Naive B cell (primary cell): ENCODE data around the gene RPL41. TPM values are rescaled to one million over a fixed set of nuclear protein-coding genes. Genes with fewer than 3 reads are reported as not detected.
"Not testable (repeated sequence)": the region's sequence is repeated elsewhere in the genome, so short reads cannot be mapped to it uniquely, and the experiment has no call there.

Experiments
- ATAC-seq, 2 donors: fragments of 150-1000 bp; cut with Tn5 transposase; 2 replicates each; pipeline ENCODE4 v1.10.0; 2021; ENCODE audit warnings: low read depth in 2 of 2, mild to moderate bottlenecking in 2 of 2, moderate library complexity in 2 of 2
- DNase-seq: peaks from one replicate; pipeline ENCODE4 v3.0.0; 2022
- H3K27ac Mint-ChIP-seq, 6 donors: one replicate each; pipeline ENCODE4 v1.8.0; 2020 to 2022; ENCODE audit warnings: mild to moderate bottlenecking in 6 of 6, mixed read lengths in 6 of 6, moderate library complexity in 5 of 6, inconsistent platforms in 2 of 6
- H3K27me3 Mint-ChIP-seq, 3 donors: one replicate each; pipeline ENCODE4 v1.8.0; 2021 to 2022; ENCODE audit warnings: mixed read lengths in 3 of 3, mild to moderate bottlenecking in 1 of 3
- H3K36me3 Mint-ChIP-seq, 2 donors: one replicate each; pipeline ENCODE4 v1.8.0; 2020 to 2022; ENCODE audit warnings: mixed read lengths in 2 of 2, inconsistent platforms in 1 of 2, mild to moderate bottlenecking in 1 of 2
- H3K4me1 Mint-ChIP-seq, 3 donors: one replicate each; pipeline ENCODE4 v1.8.0; 2020 to 2022; ENCODE audit warnings: mixed read lengths in 3 of 3, inconsistent platforms in 1 of 3, mild to moderate bottlenecking in 1 of 3, moderate library complexity in 1 of 3
- H3K4me3 Mint-ChIP-seq, 8 donors: one replicate each; pipeline ENCODE4 v1.8.0; 2020 to 2022; ENCODE audit warnings: mild to moderate bottlenecking in 8 of 8, mixed read lengths in 8 of 8, moderate library complexity in 8 of 8, inconsistent platforms in 2 of 8
- H3K9me3 Mint-ChIP-seq, 7 donors: one replicate each; pipeline ENCODE4 v1.8.0; 2020 to 2022; ENCODE audit warnings: mixed read lengths in 7 of 7, mild to moderate bottlenecking in 5 of 7, inconsistent platforms in 2 of 7, moderate library complexity in 1 of 7
- polyA plus RNA-seq, 6 donors: library from polyadenylated mRNA; unstranded; fragments of 300-500 nt; fragmentation: Illumina TruSeq; gene quantifications; one replicate each; pipeline ENCODE4 v1.2.3, GENCODE V29; 2021; ENCODE audit warnings: low read depth in 6 of 6

The RPL41 gene
- polyA plus RNA-seq, 6 donors from 2014 or later: 5,503 to 9,903 (median 8,851) TPM

DNA sequence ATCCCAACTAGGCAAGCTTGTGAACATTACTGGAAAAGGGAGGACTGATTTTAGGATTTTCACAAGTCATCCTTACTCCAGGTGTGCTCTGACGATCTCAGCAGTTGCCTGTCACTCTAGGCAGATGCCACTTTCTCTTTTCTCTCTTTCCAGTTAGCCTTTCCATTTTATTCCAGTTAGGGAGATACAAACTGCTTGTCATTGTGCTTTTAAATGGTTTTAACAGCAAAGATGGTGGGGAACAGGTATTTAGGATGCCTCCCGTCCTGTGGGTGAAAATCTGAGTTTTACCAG, 10.9 kb upstream of the RPL41 start:
- ATAC-seq (no peak), DNase-seq (no peak)
- Mint-ChIP-seq H3K4me3 (peak overlapping the region; percentile 95 to 100 (median 99)), H3K4me1 (peaks cover 19 to 37% (median 36%) of the 10 kb centered on the region in 3 donors), H3K27ac (peak overlapping the region in 4 of 6 donors; percentile 35 to 97 (median 92)), H3K27me3 (no peaks in the 10 kb centered on the region), H3K36me3 (peaks cover under 1 to 4% of the 10 kb centered on the region in 2 donors), H3K9me3 (no peaks in the 10 kb centered on the region)

DNA sequence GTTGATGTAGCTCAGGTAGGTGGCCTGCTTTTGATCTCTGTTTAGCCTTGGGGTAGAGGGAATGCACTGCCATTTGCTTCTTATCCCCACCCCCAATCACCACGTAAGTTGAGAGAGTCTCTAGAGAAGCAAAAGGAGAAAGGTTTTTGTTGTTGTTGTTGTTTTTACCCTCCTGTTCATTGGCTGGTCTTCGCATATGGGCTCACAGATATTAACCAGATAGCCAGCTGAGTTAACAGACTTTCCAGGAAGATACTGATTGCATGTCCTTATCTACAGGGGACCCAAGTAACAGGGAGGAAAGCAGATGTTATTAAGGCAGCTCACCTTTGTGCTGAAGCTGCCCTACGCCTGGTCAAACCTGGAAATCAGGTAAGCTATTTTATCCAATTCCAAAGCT, 9.2 kb upstream of the RPL41 start:
- Mint-ChIP-seq H3K27me3 (no peaks in the 10 kb centered on the region), H3K4me3 (peak overlapping the region in 1 of 8 donors; percentile 95), H3K27ac (peak overlapping the region in 1 of 6 donors; percentile 84), H3K4me1 (peaks cover 19 to 37% (median 36%) of the 10 kb centered on the region in 3 donors), H3K36me3 (peaks cover 7 to 10% of the 10 kb centered on the region in 2 donors), H3K9me3 (no peaks in the 10 kb centered on the region)
- ATAC-seq (no peak), DNase-seq (no peak)

- ATAC-seq (no peak), DNase-seq (no peak)
- Mint-ChIP-seq H3K4me3 (peak overlapping the region in 1 of 8 donors; percentile 19), H3K9me3 (no peaks in the 10 kb centered on the region), H3K36me3 (peaks cover 7 to 19% of the 10 kb centered on the region in 2 donors), H3K4me1 (peaks cover 2 to 16% (median 12%) of the 10 kb centered on the region in 3 donors), H3K27ac (peak overlapping the region in 1 of 6 donors; percentile 29), H3K27me3 (no peaks in the 10 kb centered on the region)
Measured at GRCh38 chr12:56110571-56110970, 5.9 kb upstream of the RPL41 start.

DNA sequence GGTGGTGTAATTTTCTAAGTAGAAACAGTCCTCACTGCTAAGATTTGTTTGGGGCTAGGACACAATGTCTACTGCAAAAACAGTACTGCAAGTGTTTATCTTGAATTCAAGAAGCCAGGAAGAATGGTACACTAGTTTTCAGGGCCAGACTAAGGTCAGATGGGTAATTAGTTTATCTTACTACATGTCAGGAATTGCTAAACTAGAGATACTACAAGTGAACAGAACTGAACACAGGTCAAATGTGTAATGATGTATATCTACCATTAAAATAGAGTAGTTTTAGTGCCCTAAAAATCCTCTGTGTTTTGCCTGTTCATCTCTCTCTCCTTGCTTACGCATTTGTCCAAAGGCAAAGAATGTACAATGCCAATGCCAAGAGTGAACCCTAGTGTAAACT, 2.3 kb upstream of the RPL41 start:
- Mint-ChIP-seq H3K27me3 (no peaks in the 10 kb centered on the region), H3K4me1 (peaks cover 20 to 32% (median 21%) of the 10 kb centered on the region in 3 donors), H3K36me3 (peaks cover 15 to 34% of the 10 kb centered on the region in 2 donors), H3K27ac (peak overlapping the region in 2 of 6 donors; percentile 22 to 44), H3K9me3 (no peaks in the 10 kb centered on the region), H3K4me3 (peak overlapping the region in 3 of 8 donors; percentile 19 to 57 (median 26))
- no peak for DNase-seq
- no peak for ATAC-seq

- ATAC-seq (no peak), DNase-seq (no peak)
- Mint-ChIP-seq H3K4me3 (peak overlapping the region; percentile 89 to 99 (median 95)), H3K36me3 (peaks cover 15 to 32% of the 10 kb centered on the region in 2 donors), H3K27ac (peak overlapping the region; percentile 96 to 100 (median 99)), H3K9me3 (no peaks in the 10 kb centered on the region), H3K4me1 (peaks cover 26 to 40% (median 28%) of the 10 kb centered on the region in 3 donors), H3K27me3 (no peaks in the 10 kb centered on the region)
Measured at GRCh38 chr12:56115329-56115728, 1.1 kb upstream of the RPL41 start.

DNA sequence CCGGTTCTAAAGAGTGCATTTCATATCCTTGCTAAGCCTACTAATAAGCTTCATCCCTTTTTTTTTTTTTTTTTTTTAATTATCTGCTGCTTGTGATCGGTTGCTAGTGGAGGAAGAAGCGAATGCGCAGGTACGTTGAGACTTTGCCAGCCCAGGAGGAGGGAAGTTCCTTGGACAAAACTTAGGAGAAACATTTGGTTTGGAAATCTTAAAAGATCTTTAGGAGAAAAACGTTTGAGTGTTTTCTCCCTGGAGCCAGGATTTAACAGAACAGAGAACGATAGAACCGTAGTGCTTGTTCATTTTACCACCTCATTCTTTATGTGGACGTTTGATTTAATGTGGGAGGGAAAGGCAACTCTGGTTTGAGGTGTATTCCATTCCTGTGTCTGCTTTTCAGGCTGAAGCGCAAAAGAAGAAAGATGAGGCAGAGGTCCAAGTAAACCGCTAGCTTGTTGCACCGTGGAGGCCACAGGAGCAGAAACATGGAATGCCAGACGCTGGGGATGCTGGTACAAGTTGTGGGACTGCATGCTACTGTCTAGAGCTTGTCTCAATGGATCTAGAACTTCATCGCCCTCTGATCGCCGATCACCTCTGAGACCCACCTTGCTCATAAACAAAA, 761 bp downstream of the RPL41 start:
- H3K27ac Mint-ChIP-seq: peak overlapping the region; percentile 96 to 100 (median 99)
- H3K9me3 Mint-ChIP-seq, DNase-seq, H3K27me3 Mint-ChIP-seq, ATAC-seq: not testable (repeated sequence)
- H3K36me3 Mint-ChIP-seq: peaks cover 9 to 24% of the 10 kb centered on the region in 2 donors
- peaks cover 32 to 43% (median 39%) of the 10 kb centered on the region in 3 donors for H3K4me1 Mint-ChIP-seq
- peak overlapping the region; percentile 89 to 99 (median 95) for H3K4me3 Mint-ChIP-seq

GRCh38 chr12:56117778-56118687, 1.6 kb downstream of the RPL41 start, which contains the start of gene ZC3H10:
TSS of gene ZC3H10 (plus strand) at chr12:56118266. CDS start at chr12:56120563, 2,297 bp downstream.
- Mint-ChIP-seq H3K4me3 (peak within 1 kb of the TSS; percentile 89 to 99 (median 95)), H3K36me3 (peaks cover 9 to 23% of the 10 kb centered on the region in 2 donors), H3K27me3 (no peaks in the 10 kb centered on the region), H3K9me3 (no peaks in the 10 kb centered on the region), H3K27ac (peak within 1 kb of the TSS; percentile 96 to 100 (median 99)), H3K4me1 (peaks cover 32 to 48% (median 43%) of the 10 kb centered on the region in 3 donors)
- peak; percentile 77 to 81 for ATAC-seq
- DNase-seq: peak; percentile 97

- peak overlapping the region; percentile 96 to 100 (median 99) for H3K27ac Mint-ChIP-seq
- DNase-seq (no peak), ATAC-seq (peak in 1 of 2 donors; percentile 1)
- H3K36me3 Mint-ChIP-seq: peaks cover 9 to 15% of the 10 kb centered on the region in 2 donors
- H3K27me3 Mint-ChIP-seq: no peaks in the 10 kb centered on the region
- H3K4me1 Mint-ChIP-seq: peaks cover 34 to 53% (median 47%) of the 10 kb centered on the region in 3 donors
- H3K4me3 Mint-ChIP-seq: peak overlapping the region; percentile 89 to 99 (median 95)
- no peaks in the 10 kb centered on the region for H3K9me3 Mint-ChIP-seq
Measured at GRCh38 chr12:56118688-56119357, 2.4 kb downstream of the RPL41 start.

GRCh38 chr12:56119361-56119796, 2.9 kb downstream of the RPL41 start:
- Mint-ChIP-seq H3K27ac (peak overlapping the region; percentile 96 to 100 (median 99)), H3K9me3 (no peaks in the 10 kb centered on the region), H3K4me1 (peaks cover 36 to 57% (median 51%) of the 10 kb centered on the region in 3 donors), H3K27me3 (no peaks in the 10 kb centered on the region), H3K36me3 (peaks cover 9 to 15% of the 10 kb centered on the region in 2 donors), H3K4me3 (peak overlapping the region; percentile 89 to 99 (median 95))
- ATAC-seq (no peak), DNase-seq (peak; percentile 56)

DNA sequence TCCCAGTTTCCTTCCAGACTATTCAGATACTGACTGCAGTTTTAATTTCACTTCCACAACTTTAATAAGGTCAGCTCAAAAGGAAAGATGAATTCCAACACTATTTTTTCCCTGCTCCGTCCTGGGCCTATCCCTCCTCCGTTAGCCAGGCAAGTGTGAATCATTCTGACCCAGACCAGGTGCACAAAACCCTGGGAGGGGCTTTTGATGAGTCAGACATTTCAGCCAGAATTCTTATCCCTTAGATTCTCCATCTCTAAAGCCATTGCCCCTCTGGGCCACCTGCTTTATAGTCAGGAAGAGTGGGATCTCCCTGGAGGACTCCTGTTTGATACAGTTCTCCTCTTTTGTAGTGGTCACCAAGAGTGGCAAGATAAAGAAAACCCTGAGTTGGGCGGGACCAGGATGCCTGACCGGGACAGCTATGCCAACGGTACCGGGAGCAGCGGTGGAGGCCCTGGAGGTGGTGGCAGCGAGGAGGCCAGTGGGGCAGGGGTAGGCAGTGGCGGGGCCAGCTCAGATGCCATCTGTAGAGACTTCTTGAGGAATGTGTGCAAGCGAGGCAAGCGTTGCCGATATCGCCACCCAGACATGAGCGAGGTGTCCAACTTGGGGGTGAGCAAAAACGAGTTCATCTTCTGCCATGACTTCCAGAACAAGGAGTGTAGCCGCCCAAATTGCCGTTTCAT, 3.9 kb downstream of the RPL41 start:
- peak overlapping the region in 4 of 6 donors; percentile 50 to 96 (median 78) for H3K27ac Mint-ChIP-seq
- H3K4me3 Mint-ChIP-seq: peak overlapping the region in 3 of 8 donors; percentile 5 to 90 (median 12)
- no peak for DNase-seq
- H3K36me3 Mint-ChIP-seq: peaks cover 9 to 15% of the 10 kb centered on the region in 2 donors
- peaks cover 36 to 61% (median 51%) of the 10 kb centered on the region in 3 donors for H3K4me1 Mint-ChIP-seq
- H3K27me3 Mint-ChIP-seq: no peaks in the 10 kb centered on the region
- H3K9me3 Mint-ChIP-seq: no peaks in the 10 kb centered on the region
- no peak for ATAC-seq

DNA sequence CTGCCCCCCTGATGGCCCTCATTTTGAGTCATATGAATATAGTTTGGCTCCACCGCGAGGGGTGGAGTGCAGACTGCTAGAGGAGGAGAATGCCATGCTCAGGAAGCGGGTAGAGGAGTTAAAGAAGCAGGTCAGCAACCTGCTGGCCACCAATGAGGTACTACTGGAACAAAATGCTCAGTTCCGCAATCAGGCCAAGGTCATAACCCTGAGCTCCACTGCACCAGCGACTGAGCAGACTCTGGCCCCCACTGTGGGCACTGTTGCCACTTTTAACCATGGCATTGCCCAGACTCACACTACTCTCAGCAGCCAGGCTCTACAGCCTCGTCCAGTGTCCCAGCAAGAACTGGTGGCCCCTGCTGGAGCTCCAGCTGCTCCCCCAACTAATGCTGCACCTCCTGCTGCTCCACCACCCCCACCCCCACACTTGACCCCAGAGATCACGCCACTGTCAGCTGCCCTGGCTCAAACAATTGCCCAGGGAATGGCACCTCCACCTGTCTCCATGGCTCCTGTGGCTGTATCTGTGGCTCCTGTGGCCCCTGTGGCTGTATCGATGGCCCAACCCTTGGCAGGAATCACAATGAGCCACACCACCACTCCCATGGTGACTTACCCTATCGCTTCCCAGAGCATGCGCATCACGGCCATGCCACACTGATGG, 4.9 kb downstream of the RPL41 start:
- DNase-seq (no peak), ATAC-seq (no peak)
- H3K36me3 Mint-ChIP-seq: peaks cover 8 to 15% of the 10 kb centered on the region in 2 donors
- H3K4me3 Mint-ChIP-seq: peak overlapping the region in 2 of 8 donors; percentile 6 to 50
- H3K27ac Mint-ChIP-seq: peak overlapping the region in 2 of 6 donors; percentile 50 to 96
- no peaks in the 10 kb centered on the region for H3K27me3 Mint-ChIP-seq
- H3K4me1 Mint-ChIP-seq: peaks cover 41 to 64% (median 56%) of the 10 kb centered on the region in 3 donors
- H3K9me3 Mint-ChIP-seq: no peaks in the 10 kb centered on the region

- H3K27ac Mint-ChIP-seq: peak overlapping the region in 2 of 6 donors; percentile 50 to 96
- H3K4me3 Mint-ChIP-seq: no peak overlapping the region
- DNase-seq: no peak
- no peaks in the 10 kb centered on the region for H3K9me3 Mint-ChIP-seq
- peaks cover 0 to 4% of the 10 kb centered on the region in 2 donors for H3K36me3 Mint-ChIP-seq
- ATAC-seq: no peak
- peaks cover 45 to 64% (median 61%) of the 10 kb centered on the region in 3 donors for H3K4me1 Mint-ChIP-seq
- H3K27me3 Mint-ChIP-seq: no peaks in the 10 kb centered on the region
Measured at GRCh38 chr12:56122637-56123036, 6.2 kb downstream of the RPL41 start.
